ENCODE measurements around the gene SEMA4B. TPM values are rescaled to one million over a fixed set of nuclear protein-coding genes. Genes with fewer than 3 reads are reported as not detected.

The SEMA4B gene
- polyA plus RNA-seq, 1 donor (not counting 4 experiments of a cell fraction or from before 2014, with no cell fraction given): 58.7 TPM

DNA sequence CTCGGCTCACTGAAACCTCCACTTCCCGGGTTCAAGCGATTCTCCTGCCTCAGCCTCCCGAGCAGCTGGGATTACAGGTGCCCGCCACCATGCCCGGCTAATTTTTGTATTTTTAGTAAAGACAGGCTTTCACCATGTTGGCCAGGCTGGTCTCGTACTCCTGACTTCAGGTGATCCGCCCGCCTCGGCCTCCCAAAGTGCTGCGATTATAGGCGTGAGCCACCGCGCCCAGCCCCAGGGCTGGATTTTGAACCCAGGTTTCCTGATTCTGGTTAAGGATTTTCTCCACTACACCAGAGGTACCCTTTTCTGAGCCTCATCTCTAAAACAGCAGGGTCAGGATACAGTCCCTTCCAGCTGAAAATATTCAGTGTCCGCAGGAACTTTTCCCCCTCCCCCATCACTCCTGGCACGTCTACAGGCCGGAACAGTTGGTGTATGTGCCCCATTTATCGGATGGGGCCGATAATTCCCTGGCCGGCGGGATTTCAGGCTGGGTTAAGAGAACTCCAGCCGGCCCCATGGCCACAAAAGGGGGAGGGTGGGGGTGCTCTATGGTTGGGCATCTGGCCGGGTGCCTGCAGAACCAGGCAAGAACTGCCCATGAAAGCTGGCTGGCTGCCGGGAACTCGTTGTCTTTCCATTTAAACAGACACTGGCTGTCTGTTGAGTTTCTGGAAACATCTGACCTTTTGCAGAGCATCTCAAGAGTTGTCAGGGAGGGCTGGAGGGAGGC, 26.8 kb upstream of the SEMA4B start:
- DNase-seq (ENCODE audit: low read depth, low spot score) (no peak), FAIRE-seq (no peak)
- Histone ChIP-seq H3K9me1 (ENCODE audit: control insufficient read depth, extremely low read depth, insufficient read depth, low read length) (no peaks in the 10 kb centered on the region), H3K27ac (ENCODE audit: control insufficient read depth, insufficient read depth, low read length) (no peak overlapping the region), H3K79me2 (ENCODE audit: control insufficient read depth, insufficient read depth, low read length) (no peaks in the 10 kb centered on the region), H3K36me3 (ENCODE audit: control insufficient read depth in 2 of 2, extremely low read depth in 1 of 2, insufficient read depth in 2 of 2, low read length in 2 of 2) (no peaks in the 10 kb centered on the region), H3K4me1 (ENCODE audit: control insufficient read depth, extremely low read depth, insufficient read depth, low read length) (no peaks in the 10 kb centered on the region), H3K4me3 (ENCODE audit: control insufficient read depth in 2 of 3, extremely low read depth in 1 of 3, insufficient read depth in 2 of 3, low read depth in 1 of 3, low read length in 3 of 3) (no peak overlapping the region), H3K9ac (ENCODE audit: control insufficient read depth, extremely low read depth, insufficient read depth, low read length) (no peak overlapping the region), H3K4me2 (ENCODE audit: control insufficient read depth, extremely low read depth, insufficient read depth, low read depth, low read length) (no peak overlapping the region), H3K27me3 (ENCODE audit: control insufficient read depth, extremely low read depth, insufficient read depth, low read length) (no peaks in the 10 kb centered on the region), H3K9me3 (ENCODE audit: control insufficient read depth, low read depth, low read length) (peaks cover 4% of the 10 kb centered on the region), H4K20me1 (ENCODE audit: control insufficient read depth, extremely low read depth, insufficient read depth, low read length) (no peaks in the 10 kb centered on the region), H2AFZ (ENCODE audit: control insufficient read depth, low read length) (no peak overlapping the region)
- dilution Hi-C loops (cut with MboI; ENCODE audit: extremely low pct_ligation_motif_present, low sequenced_read_pairs): no loop called here
- TF ChIP-seq, protein P1, sequence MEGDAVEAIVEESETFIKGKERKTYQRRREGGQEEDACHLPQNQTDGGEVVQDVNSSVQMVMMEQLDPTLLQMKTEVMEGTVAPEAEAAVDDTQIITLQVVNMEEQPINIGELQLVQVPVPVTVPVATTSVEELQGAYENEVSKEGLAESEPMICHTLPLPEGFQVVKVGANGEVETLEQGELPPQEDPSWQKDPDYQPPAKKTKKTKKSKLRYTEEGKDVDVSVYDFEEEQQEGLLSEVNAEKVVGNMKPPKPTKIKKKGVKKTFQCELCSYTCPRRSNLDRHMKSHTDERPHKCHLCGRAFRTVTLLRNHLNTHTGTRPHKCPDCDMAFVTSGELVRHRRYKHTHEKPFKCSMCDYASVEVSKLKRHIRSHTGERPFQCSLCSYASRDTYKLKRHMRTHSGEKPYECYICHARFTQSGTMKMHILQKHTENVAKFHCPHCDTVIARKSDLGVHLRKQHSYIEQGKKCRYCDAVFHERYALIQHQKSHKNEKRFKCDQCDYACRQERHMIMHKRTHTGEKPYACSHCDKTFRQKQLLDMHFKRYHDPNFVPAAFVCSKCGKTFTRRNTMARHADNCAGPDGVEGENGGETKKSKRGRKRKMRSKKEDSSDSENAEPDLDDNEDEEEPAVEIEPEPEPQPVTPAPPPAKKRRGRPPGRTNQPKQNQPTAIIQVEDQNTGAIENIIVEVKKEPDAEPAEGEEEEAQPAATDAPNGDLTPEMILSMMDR (optimal IDR thresholded peaks at IDR 0.05 in 1 of 3, IDR thresholded peaks at IDR 0.05 in 1 of 3, conservative IDR thresholded peaks at IDR 0.05 in 1 of 3; ENCODE audit: extremely low read depth in 1 of 3, insufficient read depth in 2 of 3, low read length in 3 of 3): no peak
- no peak for TF ChIP-seq EZH2 (IDR thresholded peaks at IDR 0.05; ENCODE audit: low read length)

DNA sequence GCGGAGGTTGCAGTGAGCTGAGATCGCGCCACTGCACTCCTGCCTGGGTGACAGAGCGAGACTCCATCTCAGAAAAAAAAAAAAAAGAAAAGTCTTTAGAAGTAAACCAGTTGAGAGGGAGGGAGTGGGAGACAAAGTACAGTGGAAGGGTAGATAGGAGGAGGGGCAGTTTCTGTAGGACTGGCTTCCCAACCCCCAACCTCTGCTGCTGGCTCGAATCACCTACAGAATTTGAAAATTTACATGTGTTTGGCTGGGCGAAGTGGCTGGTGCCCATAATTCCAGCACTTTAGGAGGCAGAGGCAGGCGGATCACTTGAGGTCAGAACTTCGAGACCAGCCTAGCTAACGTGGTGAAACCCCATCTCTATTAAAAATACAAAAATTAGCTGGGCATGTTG, 24.1 kb upstream of the SEMA4B start:
- no peak overlapping the region for H3K27ac ChIP-seq (ENCODE audit: control insufficient read depth, insufficient read depth, low read length)
- no peaks in the 10 kb centered on the region for H3K4me1 ChIP-seq (ENCODE audit: control insufficient read depth, extremely low read depth, insufficient read depth, low read length)
- H3K9ac ChIP-seq (ENCODE audit: control insufficient read depth, extremely low read depth, insufficient read depth, low read length): no peak overlapping the region
- DNase-seq (ENCODE audit: low read depth, low spot score): no peak
- H3K9me3 ChIP-seq (ENCODE audit: control insufficient read depth, low read depth, low read length): peaks cover 4% of the 10 kb centered on the region
- H3K9me1 ChIP-seq (ENCODE audit: control insufficient read depth, extremely low read depth, insufficient read depth, low read length): no peaks in the 10 kb centered on the region
- FAIRE-seq: no peak
- H3K4me2 ChIP-seq (ENCODE audit: control insufficient read depth, extremely low read depth, insufficient read depth, low read depth, low read length): no peak overlapping the region
- dilution Hi-C loops (cut with MboI; ENCODE audit: extremely low pct_ligation_motif_present, low sequenced_read_pairs): no loop called here
- TF ChIP-seq, protein P1 (optimal IDR thresholded peaks at IDR 0.05 in 1 of 3, IDR thresholded peaks at IDR 0.05 in 1 of 3, conservative IDR thresholded peaks at IDR 0.05 in 1 of 3; ENCODE audit: extremely low read depth in 1 of 3, insufficient read depth in 2 of 3, low read length in 3 of 3): no peak
- TF ChIP-seq EZH2 (IDR thresholded peaks at IDR 0.05; ENCODE audit: low read length): no peak
- no peak overlapping the region for H2AFZ ChIP-seq (ENCODE audit: control insufficient read depth, low read length)
- H3K4me3 ChIP-seq (ENCODE audit: control insufficient read depth in 2 of 3, extremely low read depth in 1 of 3, insufficient read depth in 2 of 3, low read depth in 1 of 3, low read length in 3 of 3): no peak overlapping the region
- H3K36me3 ChIP-seq (ENCODE audit: control insufficient read depth in 2 of 2, extremely low read depth in 1 of 2, insufficient read depth in 2 of 2, low read length in 2 of 2): no peaks in the 10 kb centered on the region
- no peaks in the 10 kb centered on the region for H3K27me3 ChIP-seq (ENCODE audit: control insufficient read depth, extremely low read depth, insufficient read depth, low read length)
- no peaks in the 10 kb centered on the region for H4K20me1 ChIP-seq (ENCODE audit: control insufficient read depth, extremely low read depth, insufficient read depth, low read length)
- no peaks in the 10 kb centered on the region for H3K79me2 ChIP-seq (ENCODE audit: control insufficient read depth, insufficient read depth, low read length)

Data from keratinocyte (primary cell).